NOMO-1 treated with dmso at 0.1 percent for 144 hours (cell line): ENCODE results near the gene CHST3.
"Not testable (repeated sequence)": the region's sequence is repeated elsewhere in the genome, so short reads cannot be mapped to it uniquely, and the experiment has no call there.

Experiments
- DNase-seq: peaks from one replicate; lab custom pipeline; 2025; ENCODE audit not compliant: unreplicated experiment; lab: John Stamatoyannopoulos, UW

The CHST3 gene

GRCh38 chr10:71964098-71964742, at the start of gene CHST3:
Gene CHST3, plus strand, starts transcription at chr10:71964395. Its CDS starts 41,448 bp downstream, at chr10:72005843.
- no peak for DNase-seq

GRCh38 chr10:71916827-71917226, 47.4 kb upstream of the CHST3 start:
- no peak for DNase-seq

- no peak for DNase-seq
Measured at GRCh38 chr10:71918992-71919391, 45.2 kb upstream of the CHST3 start.

- not testable (repeated sequence) for DNase-seq
Measured at GRCh38 chr10:71919956-71920539, 44.1 kb upstream of the CHST3 start.

- DNase-seq: no peak
Measured at GRCh38 chr10:71920540-71921323, 43.5 kb upstream of the CHST3 start.

- no peak for DNase-seq
Measured at GRCh38 chr10:71921324-71922027, 42.7 kb upstream of the CHST3 start.

GRCh38 chr10:71923138-71923692, 41.0 kb upstream of the CHST3 start:
- DNase-seq: no peak

GRCh38 chr10:71924771-71925170, 39.4 kb upstream of the CHST3 start:
- DNase-seq: no peak

- DNase-seq: no peak
Measured at GRCh38 chr10:71927159-71927558, 37.0 kb upstream of the CHST3 start.

- no peak for DNase-seq
Measured at GRCh38 chr10:71927776-71928592, 36.2 kb upstream of the CHST3 start.

- no peak for DNase-seq
Measured at GRCh38 chr10:71931295-71931694, 32.9 kb upstream of the CHST3 start.

- DNase-seq: no peak
Measured at GRCh38 chr10:71933651-71934050, 30.5 kb upstream of the CHST3 start.

GRCh38 chr10:71938211-71938610, 26.0 kb upstream of the CHST3 start:
- no peak for DNase-seq

GRCh38 chr10:71939304-71939703, 24.9 kb upstream of the CHST3 start:
- no peak for DNase-seq

GRCh38 chr10:71939861-71940474, 24.2 kb upstream of the CHST3 start:
- DNase-seq: no peak

- no peak for DNase-seq
Measured at GRCh38 chr10:71940752-71941151, 23.4 kb upstream of the CHST3 start.

GRCh38 chr10:71941318-71941717, 22.9 kb upstream of the CHST3 start:
- DNase-seq: no peak

GRCh38 chr10:71945819-71946474, 18.2 kb upstream of the CHST3 start:
- DNase-seq: no peak

- no peak for DNase-seq
Measured at GRCh38 chr10:71946700-71947099, 17.5 kb upstream of the CHST3 start.
